Activated T-cell treated with anti-CD3 and anti-CD28 coated beads, Interleukin-2, amount 50 U/mL, for 48 hours (primary cell): ENCODE data around the gene BCL6.
"Not testable (repeated sequence)": the region's sequence is repeated elsewhere in the genome, so short reads cannot be mapped to it uniquely, and the experiment has no call there.

ENCODE experiments used
- DNase-seq, 2 experiments: peaks; one replicate each; pipeline ENCODE4 v3.0.0-alpha.2; 2020

The BCL6 gene

GRCh38 chr3:187709155-187709554, 36.1 kb downstream of the BCL6 start:
- no peak for DNase-seq

DNA sequence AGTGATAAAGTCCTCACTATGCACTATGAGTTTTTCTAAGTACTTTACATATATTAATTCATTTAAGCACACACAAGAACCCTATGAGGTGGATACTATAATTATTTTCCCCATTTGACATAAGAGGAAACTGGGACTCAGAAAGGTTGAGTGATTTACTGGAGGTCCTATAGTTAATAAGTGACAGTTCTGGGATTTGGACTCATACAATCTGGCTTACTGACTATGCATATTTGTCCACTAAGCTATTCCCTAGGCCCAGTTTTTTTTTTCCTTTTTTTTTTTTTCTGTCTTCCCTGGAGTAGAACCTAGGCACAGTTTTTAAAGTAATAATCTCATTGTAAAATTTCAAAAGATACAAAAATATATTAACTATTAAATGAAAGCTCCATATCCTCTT, 36.6 kb downstream of the BCL6 start:
- DNase-seq = no peak

GRCh38 chr3:187706971-187707370, 38.3 kb downstream of the BCL6 start:
- DNase-seq = no peak

- no peak for DNase-seq
Observed at GRCh38 chr3:187705164-187705563, 40.1 kb downstream of the BCL6 start.

DNA sequence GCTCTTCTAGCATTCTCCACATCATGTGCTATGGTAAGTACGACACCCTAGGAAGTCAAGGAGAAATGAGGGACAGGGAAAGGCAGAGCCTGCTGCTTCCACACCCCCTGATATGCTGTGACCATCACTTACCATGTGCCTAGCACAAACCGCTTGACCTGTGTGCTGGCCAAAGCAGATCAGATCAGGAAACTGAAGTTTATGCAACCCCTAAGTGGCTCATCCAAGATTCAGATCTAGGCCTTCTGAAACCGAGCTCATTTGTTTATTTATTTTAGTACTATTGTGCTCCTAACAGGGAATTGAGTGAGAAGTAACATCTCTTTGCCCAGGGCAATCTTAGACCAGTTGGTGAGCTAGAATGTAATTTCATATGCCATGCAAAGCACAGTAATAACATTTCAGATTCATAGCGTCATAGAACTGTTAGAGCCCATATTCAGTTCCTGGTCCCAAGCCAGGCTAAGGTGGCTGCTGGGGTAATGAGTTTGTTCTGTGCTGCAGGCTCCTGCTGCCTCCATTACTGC, 42.7 kb downstream of the BCL6 start, which contains the start of gene RTP2:
Gene RTP2, minus strand, starts transcription at position 51 of the 527 bp plus-strand sequence. CDS start 429 bp downstream, outside the sequence.
- DNase-seq = no peak

GRCh38 chr3:187700249-187700648, 45.0 kb downstream of the BCL6 start:
- no peak for DNase-seq

DNA sequence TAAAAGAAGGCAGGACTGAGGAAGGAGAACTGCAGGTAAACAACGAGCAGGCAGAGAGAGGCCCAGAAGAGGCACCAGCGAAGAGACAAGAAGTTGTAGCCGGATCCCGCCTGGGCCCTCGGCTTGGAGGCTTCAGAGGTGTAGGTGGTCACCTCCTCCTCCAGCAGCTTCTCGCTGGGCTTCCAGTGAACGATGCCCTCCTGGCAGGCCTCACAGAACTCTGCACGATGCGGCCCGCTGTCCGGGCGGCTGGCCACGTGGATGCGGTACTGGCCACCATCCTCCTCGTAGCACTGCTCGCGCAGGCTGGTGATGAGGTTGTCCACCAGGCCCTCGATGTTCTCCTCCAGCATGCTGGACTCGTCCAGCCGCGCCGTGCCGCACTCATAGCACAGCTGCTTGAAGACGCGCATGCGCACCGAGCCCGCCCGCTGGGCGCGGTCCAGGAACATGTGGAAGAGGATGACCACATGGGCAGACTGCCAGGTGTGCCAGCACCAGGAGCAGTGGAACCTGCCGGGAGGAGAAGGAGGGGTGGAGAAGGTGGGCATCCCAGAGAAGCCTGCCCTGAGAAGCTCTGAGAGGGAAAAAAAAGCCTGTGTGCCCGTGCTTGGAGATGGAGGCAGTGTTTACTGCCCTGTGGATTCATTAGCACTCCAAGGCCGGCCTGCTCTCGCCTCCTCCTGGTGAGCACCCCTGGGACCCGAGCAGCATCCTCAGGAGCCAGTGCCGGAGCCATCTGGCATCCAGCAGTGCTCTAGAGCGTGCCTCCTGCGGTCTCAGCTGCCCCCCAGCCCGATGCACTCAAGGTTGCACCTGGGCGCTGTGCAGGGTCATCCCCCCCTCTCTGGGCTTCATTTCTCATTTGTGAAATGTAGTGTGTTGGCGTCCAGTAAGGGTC, 46.5 kb downstream of the BCL6 start:
- no peak for DNase-seq

GRCh38 chr3:187696021-187696420, 49.2 kb downstream of the BCL6 start:
- no peak for DNase-seq

DNA sequence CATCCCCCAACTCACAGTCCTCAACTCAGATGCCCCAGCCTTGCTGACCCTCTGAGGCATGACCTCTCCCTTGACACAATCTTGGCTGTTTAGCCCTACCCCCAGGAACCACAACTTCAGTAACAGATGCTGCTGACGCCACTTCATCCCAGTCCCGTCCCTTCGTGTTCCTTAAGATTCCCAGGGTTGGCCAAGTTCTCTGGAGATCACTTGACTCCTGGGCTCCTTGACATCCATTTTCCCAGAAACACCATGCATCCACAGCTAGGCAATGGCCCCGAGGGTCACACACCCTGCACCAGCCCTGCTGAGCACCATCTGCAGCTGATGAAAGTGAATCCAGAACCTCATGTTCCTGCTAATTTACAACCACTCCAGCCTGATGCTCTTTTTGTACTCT, 49.8 kb downstream of the BCL6 start:
- DNase-seq = no peak

GRCh38 chr3:187694801-187695200, 50.5 kb downstream of the BCL6 start:
- no peak for DNase-seq

DNA sequence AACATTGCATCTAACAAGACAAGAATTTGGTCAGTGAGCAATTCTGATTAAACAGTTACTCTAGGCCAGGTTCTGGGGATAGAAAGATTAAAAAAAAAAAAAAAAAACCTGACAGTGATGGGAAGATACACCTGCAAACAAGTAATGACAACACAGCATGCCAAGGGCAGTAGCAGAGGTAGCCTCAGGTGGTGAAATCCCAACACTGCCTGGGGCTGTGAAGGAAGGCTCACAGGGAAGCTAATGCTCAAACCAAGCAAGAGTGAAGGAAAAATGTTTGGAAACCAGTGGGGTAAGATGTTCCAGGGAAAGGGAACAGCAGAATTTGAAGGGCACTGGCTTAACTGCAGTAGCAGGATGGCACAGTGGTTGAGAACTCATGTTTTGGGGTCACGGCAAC, 51.8 kb downstream of the BCL6 start:
- DNase-seq = no peak

DNA sequence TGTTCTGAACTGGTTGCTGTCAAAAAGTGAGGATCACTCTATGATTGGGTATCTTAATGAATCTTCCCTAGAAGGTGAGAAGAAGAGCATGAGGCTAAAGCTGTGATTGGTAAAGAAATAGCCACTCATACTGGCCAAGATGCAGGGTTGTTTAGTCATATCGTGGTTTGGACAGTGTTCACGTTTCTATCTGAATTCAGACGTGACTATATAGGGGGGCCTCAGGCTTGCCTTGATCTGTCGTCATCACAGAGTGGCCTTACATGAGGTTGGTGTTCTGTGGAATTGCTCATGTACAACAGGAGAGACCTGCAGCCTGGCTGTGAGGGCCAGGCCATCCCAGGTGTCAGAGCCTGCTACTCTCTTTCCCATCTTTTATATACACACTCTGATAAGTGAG, 55.3 kb downstream of the BCL6 start:
- DNase-seq = no peak

GRCh38 chr3:187686621-187687273, 58.5 kb downstream of the BCL6 start:
- DNase-seq = no peak

GRCh38 chr3:187685948-187686347, 59.3 kb downstream of the BCL6 start:
- DNase-seq = no peak

GRCh38 chr3:187684880-187685279, 60.4 kb downstream of the BCL6 start:
- DNase-seq = peak in 1 of 2 experiments; percentile 30

DNA sequence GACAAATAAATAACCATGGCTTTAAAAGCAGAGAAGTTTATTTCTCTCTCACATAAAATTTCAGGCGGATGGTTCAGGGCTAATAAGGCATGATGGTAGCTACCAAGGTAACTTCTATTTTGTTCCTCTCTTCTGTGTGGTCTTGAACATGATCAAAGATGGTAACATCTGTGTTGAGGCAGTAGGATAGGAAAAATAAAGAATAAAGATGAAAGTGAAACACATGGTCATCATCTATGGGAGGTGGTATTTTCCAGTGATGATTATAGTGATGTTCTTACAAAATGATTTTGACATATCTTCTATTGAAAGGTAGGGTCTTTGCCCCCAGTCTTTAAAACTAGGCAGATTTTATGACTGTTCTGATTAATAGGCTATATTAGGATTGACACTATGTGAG, 60.8 kb downstream of the BCL6 start:
- DNase-seq = no peak

GRCh38 chr3:187681756-187682155, 63.5 kb downstream of the BCL6 start:
- not testable (repeated sequence) for DNase-seq

- DNase-seq = peak; percentile 74 to 78
Observed at GRCh38 chr3:187679638-187680396, 65.5 kb downstream of the BCL6 start.

DNA sequence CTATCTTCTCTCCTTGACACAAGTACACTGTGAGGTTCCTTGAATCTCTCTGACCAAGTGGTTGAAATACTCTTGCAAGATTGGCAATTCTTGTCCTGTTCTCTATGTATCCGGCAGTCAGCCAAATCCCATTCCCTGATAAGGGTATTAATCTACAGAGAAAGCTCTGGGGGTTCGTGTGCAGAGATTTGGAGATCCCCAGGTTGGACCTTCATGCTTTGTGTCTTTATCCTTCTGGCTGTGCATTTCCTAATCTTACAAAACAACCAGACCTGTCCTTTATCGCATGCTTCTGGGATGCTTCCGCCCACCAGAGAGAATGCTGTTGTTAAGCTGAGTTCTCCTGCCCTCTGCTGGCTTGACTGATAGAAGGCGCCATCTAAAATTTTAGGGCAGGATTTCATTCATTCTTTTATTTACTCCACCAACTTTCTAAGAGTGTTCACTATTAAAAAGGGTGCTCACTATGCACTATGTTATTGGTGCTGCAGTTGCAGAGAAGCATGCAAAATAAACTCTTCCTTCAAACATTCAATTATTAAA, 66.5 kb downstream of the BCL6 start:
- DNase-seq = peak; percentile 39 to 51

DNA sequence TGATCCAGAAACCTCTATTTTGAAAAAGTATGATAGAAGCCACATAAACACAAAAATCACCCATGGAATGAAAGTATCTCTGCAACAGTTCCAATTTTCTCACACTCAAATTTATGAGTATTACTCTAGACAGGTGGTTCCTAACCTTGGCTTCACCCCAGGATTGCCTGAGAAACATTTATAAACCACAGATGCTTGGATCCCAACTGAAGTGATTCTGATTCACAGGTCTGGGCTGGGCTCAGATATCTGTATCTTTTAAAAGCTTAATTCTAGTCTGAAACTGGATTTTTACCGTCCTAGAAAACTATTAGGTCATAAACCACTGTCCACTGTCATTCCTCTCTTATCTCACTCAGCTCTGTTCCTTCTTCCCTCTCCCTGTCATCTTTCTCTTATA, 67.7 kb downstream of the BCL6 start:
- no peak for DNase-seq

DNA sequence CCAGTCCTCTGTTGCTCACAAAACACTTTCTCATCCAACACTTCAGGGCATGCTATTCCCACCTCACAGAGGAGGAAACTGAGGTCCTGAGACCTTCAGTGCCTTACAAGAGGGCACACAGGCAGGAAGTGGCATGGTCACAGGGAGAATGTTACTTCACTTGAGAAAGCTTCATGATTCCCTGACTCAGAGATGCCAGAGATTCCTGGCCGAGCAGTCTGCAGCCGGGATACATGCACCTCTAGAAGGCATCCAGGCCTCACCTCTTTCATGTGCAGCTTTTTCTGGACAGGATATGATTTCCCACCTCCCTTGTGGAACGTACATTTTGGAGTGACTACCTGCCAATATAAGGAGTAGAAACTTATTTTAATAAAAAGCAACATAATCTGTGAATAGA, 72.3 kb downstream of the BCL6 start:
- DNase-seq = no peak
